Measurements from ENCODE around the gene ADGRF3.
"Not testable (repeated sequence)": the region's sequence is repeated elsewhere in the genome, so short reads cannot be mapped to it uniquely, and the experiment has no call there.

Gene ADGRF3

GRCh38 chr2:26359886-26360473 is 13.4 kb upstream of the ADGRF3 start:
- TF ChIP-seq CTCF (IDR thresholded peaks at IDR 0.05; ENCODE audit: insufficient read depth, low read depth, low read length, missing control alignments), result no peak
- no peak for DNase-seq (ENCODE audit: low read depth)
- H3K4me3 ChIP-seq (ENCODE audit: low read depth, low read length), result no peak overlapping the region

GRCh38 chr2:26356771-26357170 is 10.2 kb upstream of the ADGRF3 start:
- no peak overlapping the region for H3K4me3 ChIP-seq (ENCODE audit: low read depth, low read length)
- no peak for TF ChIP-seq CTCF (IDR thresholded peaks at IDR 0.05; ENCODE audit: insufficient read depth, low read depth, low read length, missing control alignments)
- no peak for DNase-seq (ENCODE audit: low read depth)

GRCh38 chr2:26356111-26356510 is 9.5 kb upstream of the ADGRF3 start:
- TF ChIP-seq CTCF (IDR thresholded peaks at IDR 0.05; ENCODE audit: insufficient read depth, low read depth, low read length, missing control alignments), result no peak
- H3K4me3 ChIP-seq (ENCODE audit: low read depth, low read length), result no peak overlapping the region
- DNase-seq (ENCODE audit: low read depth), result no peak

GRCh38 chr2:26355038-26355995 is 8.7 kb upstream of the ADGRF3 start:
- no peak for TF ChIP-seq CTCF (IDR thresholded peaks at IDR 0.05; ENCODE audit: insufficient read depth, low read depth, low read length, missing control alignments)
- H3K4me3 ChIP-seq (ENCODE audit: low read depth, low read length), result no peak overlapping the region
- no peak for DNase-seq (ENCODE audit: low read depth)

GRCh38 chr2:26354469-26354868 is 7.9 kb upstream of the ADGRF3 start:
- not testable (repeated sequence) for H3K4me3 ChIP-seq (ENCODE audit: low read depth, low read length); DNase-seq (ENCODE audit: low read depth)

GRCh38 chr2:26352892-26353291 is 6.3 kb upstream of the ADGRF3 start:
- no peak overlapping the region for H3K4me3 ChIP-seq (ENCODE audit: low read depth, low read length)
- TF ChIP-seq CTCF (IDR thresholded peaks at IDR 0.05; ENCODE audit: insufficient read depth, low read depth, low read length, missing control alignments), result no peak
- no peak for DNase-seq (ENCODE audit: low read depth)

GRCh38 chr2:26351375-26352090 is 4.9 kb upstream of the ADGRF3 start:
- no peak for DNase-seq (ENCODE audit: low read depth)
- no peak overlapping the region for H3K4me3 ChIP-seq (ENCODE audit: low read depth, low read length)
- no peak for TF ChIP-seq CTCF (IDR thresholded peaks at IDR 0.05; ENCODE audit: insufficient read depth, low read depth, low read length, missing control alignments)

All from GM12865 (cell line).